ENCODE results near the gene HGF. TPM values are rescaled to one million over a fixed set of nuclear protein-coding genes. Genes with fewer than 3 reads are reported as not detected.

The HGF gene
- total RNA-seq, 1 donor: 33.2 TPM

GRCh38 chr7:81655271-81655670 lies 114.6 kb downstream of the HGF start:
- H3K4me3 ChIP-seq (ENCODE audit: low read depth, low read length): no peak overlapping the region
- DNase-seq (ENCODE audit: low read depth): no peak
- TF ChIP-seq, protein P1, sequence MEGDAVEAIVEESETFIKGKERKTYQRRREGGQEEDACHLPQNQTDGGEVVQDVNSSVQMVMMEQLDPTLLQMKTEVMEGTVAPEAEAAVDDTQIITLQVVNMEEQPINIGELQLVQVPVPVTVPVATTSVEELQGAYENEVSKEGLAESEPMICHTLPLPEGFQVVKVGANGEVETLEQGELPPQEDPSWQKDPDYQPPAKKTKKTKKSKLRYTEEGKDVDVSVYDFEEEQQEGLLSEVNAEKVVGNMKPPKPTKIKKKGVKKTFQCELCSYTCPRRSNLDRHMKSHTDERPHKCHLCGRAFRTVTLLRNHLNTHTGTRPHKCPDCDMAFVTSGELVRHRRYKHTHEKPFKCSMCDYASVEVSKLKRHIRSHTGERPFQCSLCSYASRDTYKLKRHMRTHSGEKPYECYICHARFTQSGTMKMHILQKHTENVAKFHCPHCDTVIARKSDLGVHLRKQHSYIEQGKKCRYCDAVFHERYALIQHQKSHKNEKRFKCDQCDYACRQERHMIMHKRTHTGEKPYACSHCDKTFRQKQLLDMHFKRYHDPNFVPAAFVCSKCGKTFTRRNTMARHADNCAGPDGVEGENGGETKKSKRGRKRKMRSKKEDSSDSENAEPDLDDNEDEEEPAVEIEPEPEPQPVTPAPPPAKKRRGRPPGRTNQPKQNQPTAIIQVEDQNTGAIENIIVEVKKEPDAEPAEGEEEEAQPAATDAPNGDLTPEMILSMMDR (IDR thresholded peaks at IDR 0.05; ENCODE audit: insufficient read depth, low read depth, low read length): no peak

- TF ChIP-seq, protein P1 (IDR thresholded peaks at IDR 0.05; ENCODE audit: insufficient read depth, low read depth, low read length): no peak
- no peak for DNase-seq (ENCODE audit: low read depth)
Observed at GRCh38 chr7:81652225-81652624, 117.6 kb downstream of the HGF start.

More at GRCh38 chr7:81652225-81652624, 117.6 kb downstream of the HGF start:
- H3K4me3 ChIP-seq (ENCODE audit: low read depth, low read length): no peak overlapping the region

Measured in fibroblast of villous mesenchyme (primary cell).